ENCODE results near the gene BBS9.
"Not testable (repeated sequence)": the region's sequence is repeated elsewhere in the genome, so short reads cannot be mapped to it uniquely, and the experiment has no call there.

BBS9 gene

GRCh38 chr7:33276729-33277128, 147.4 kb downstream of the BBS9 start:
- no peak for DNase-seq (ENCODE audit: low read depth)

GRCh38 chr7:33278095-33278494, 148.7 kb downstream of the BBS9 start:
- no peak for DNase-seq (ENCODE audit: low read depth)

GRCh38 chr7:33286501-33286900, 157.1 kb downstream of the BBS9 start:
- no peak for DNase-seq (ENCODE audit: low read depth)

- DNase-seq (ENCODE audit: low read depth): no peak
Measured at GRCh38 chr7:33287738-33288137, 158.4 kb downstream of the BBS9 start.

- no peak for DNase-seq (ENCODE audit: low read depth)
Measured at GRCh38 chr7:33298848-33299247, 169.5 kb downstream of the BBS9 start.

GRCh38 chr7:33299425-33299824, 170.1 kb downstream of the BBS9 start:
- DNase-seq (ENCODE audit: low read depth): no peak

GRCh38 chr7:33300131-33300530, 170.8 kb downstream of the BBS9 start:
- no peak for DNase-seq (ENCODE audit: low read depth)

- no peak for DNase-seq (ENCODE audit: low read depth)
Measured at GRCh38 chr7:33300742-33301141, 171.4 kb downstream of the BBS9 start.

- not testable (repeated sequence) for DNase-seq (ENCODE audit: low read depth)
Measured at GRCh38 chr7:33303978-33304557, 174.7 kb downstream of the BBS9 start.

GRCh38 chr7:33307205-33307604, 177.8 kb downstream of the BBS9 start:
- DNase-seq (ENCODE audit: low read depth): no peak

GRCh38 chr7:33310546-33310945, 181.2 kb downstream of the BBS9 start:
- DNase-seq (ENCODE audit: low read depth): no peak

GRCh38 chr7:33325754-33326484, 196.6 kb downstream of the BBS9 start:
- no peak for DNase-seq (ENCODE audit: low read depth)

- no peak for DNase-seq (ENCODE audit: low read depth)
Measured at GRCh38 chr7:33326485-33326848, 197.1 kb downstream of the BBS9 start.

- no peak for DNase-seq (ENCODE audit: low read depth)
Measured at GRCh38 chr7:33327427-33327826, 198.1 kb downstream of the BBS9 start.

- no peak for DNase-seq (ENCODE audit: low read depth)
Measured at GRCh38 chr7:33334349-33334748, 205.0 kb downstream of the BBS9 start.

GRCh38 chr7:33336820-33337219, 207.5 kb downstream of the BBS9 start:
- DNase-seq (ENCODE audit: low read depth): no peak

GRCh38 chr7:33339074-33339790, 209.9 kb downstream of the BBS9 start:
- no peak for DNase-seq (ENCODE audit: low read depth)

- no peak for DNase-seq (ENCODE audit: low read depth)
Measured at GRCh38 chr7:33346055-33346454, 216.7 kb downstream of the BBS9 start.

GRCh38 chr7:33350577-33350976, 221.2 kb downstream of the BBS9 start:
- DNase-seq (ENCODE audit: low read depth): no peak

- no peak for DNase-seq (ENCODE audit: low read depth)
Measured at GRCh38 chr7:33351709-33352108, 222.3 kb downstream of the BBS9 start.

- DNase-seq (ENCODE audit: low read depth): no peak
Measured at GRCh38 chr7:33354201-33354600, 224.8 kb downstream of the BBS9 start.

GRCh38 chr7:33355386-33355785, 226.0 kb downstream of the BBS9 start:
- no peak for DNase-seq (ENCODE audit: low read depth)

GRCh38 chr7:33356336-33356735, 227.0 kb downstream of the BBS9 start:
- no peak for DNase-seq (ENCODE audit: low read depth)
